Measurements from ENCODE around the gene SERHL2.

SERHL2 gene

DNA sequence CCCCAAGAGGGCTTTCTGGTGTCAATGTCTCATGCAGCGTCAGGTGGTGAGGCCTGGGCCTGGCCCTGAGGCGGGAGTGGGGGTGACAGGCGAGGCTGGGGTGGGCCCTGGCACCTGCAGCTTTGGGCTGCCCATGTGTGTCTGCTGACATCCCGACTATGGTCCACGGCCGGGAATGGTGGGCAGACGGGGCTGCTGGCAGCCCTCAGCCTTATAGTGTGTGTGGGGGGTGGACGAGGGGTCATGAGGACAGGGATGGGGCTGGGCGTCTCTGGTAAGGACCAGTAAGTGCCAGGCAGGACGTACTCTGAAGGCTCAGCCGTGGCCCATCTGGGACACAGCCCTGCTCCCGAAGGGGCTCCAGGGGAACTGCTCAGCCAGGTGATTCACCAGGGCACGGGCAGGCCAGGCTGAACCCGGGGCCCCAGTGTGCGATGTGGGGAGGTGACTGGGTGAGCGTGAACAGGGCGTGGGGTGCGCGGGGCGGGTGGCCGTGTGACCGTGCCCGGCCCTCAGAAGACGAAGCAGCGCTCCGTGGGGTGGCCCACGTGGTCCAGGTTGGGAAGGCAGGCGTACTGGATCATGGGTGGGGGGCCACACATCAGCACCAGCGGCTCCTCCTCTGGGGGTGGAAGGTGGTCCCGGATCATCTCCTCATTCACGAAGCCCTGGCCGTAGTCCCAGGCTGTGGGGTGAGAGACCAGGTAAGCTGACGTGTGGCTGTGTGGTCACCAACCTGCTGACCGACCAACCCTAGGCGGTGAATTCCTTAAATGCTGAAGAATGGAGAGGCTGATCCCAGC is 65.7 kb downstream of the SERHL2 start:
- Mint-ChIP-seq H3K4me1 (peaks cover 20% of the 10 kb centered on the region), H3K36me3 (ENCODE audit: insufficient read depth) (peaks cover 31% of the 10 kb centered on the region), H3K27ac (ENCODE audit: low read depth) (no peak overlapping the region), H3K27me3 (no peaks in the 10 kb centered on the region), H3K4me3 (no peak overlapping the region), H3K9me3 (no peaks in the 10 kb centered on the region)
- ATAC-seq (replicated peaks; ENCODE audit: extremely low read depth, poor library complexity, severe bottlenecking) (no peak), DNase-seq (ENCODE audit: low spot score in 2 of 2) (no peak)

DNA sequence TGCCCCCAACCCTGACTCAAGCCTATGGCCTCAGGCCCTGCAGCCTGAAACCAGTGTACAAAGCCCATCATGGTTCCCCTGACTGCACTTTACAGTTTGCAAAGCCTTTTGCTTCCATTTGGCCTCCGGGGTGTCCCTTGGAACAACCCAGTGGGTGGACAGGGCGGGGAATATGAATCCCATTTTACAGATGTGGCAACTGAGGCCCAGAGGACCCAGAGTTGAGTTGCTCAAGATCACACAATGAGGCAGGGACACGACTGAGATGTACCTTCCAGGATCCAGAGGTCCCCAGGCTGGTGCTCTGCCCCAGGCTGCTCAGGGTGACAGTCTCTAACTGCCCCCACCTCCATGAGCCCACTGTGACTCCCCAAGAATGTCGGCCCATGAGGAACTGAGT is 66.3 kb downstream of the SERHL2 start:
- H3K4me3 Mint-ChIP-seq = no peak overlapping the region
- no peak for DNase-seq (ENCODE audit: low spot score in 2 of 2)

DNA sequence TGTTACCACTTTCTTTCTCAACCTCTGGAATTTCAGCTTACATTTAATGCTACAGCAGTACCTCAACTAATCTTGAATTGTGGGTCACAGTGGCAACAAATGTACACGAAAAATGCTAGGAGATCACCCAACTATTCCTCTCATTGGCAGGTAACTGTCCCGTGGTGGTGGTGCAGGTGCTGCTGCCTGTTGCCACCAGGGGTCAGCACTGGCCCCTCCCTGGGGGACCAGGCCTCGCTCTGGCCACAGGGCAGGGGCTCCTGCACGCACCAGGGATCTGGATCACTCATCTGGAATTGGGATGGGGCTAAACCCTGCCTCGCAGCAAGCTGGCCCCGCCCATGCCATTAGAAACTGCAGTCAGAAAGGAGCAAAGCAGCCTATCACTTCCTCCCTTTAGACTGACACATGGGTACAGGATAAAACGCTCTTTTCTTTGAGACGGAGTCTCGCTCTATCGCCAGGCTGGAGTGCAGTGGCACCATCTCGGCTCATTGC is 67.8 kb downstream of the SERHL2 start:
- H3K9me3 Mint-ChIP-seq = no peaks in the 10 kb centered on the region
- DNase-seq (ENCODE audit: low spot score in 2 of 2) (peak; percentile 33 to 35), ATAC-seq (replicated peaks; ENCODE audit: extremely low read depth, poor library complexity, severe bottlenecking) (peak; percentile 59)
- H3K27me3 Mint-ChIP-seq = no peaks in the 10 kb centered on the region
- H3K4me1 Mint-ChIP-seq = peaks cover 6% of the 10 kb centered on the region
- peaks cover 22% of the 10 kb centered on the region for H3K36me3 Mint-ChIP-seq (ENCODE audit: insufficient read depth)
- peak overlapping the region; percentile 58 for H3K27ac Mint-ChIP-seq (ENCODE audit: low read depth)
- no peak overlapping the region for H3K4me3 Mint-ChIP-seq

More for the DNA sequence above, 66.3 kb downstream of the SERHL2 start:
- Mint-ChIP-seq H3K4me1 (peaks cover 14% of the 10 kb centered on the region), H3K27me3 (no peaks in the 10 kb centered on the region), H3K9me3 (no peaks in the 10 kb centered on the region), H3K27ac (ENCODE audit: low read depth) (no peak overlapping the region), H3K36me3 (ENCODE audit: insufficient read depth) (peaks cover 28% of the 10 kb centered on the region)
- no peak for ATAC-seq (replicated peaks; ENCODE audit: extremely low read depth, poor library complexity, severe bottlenecking)

DNA sequence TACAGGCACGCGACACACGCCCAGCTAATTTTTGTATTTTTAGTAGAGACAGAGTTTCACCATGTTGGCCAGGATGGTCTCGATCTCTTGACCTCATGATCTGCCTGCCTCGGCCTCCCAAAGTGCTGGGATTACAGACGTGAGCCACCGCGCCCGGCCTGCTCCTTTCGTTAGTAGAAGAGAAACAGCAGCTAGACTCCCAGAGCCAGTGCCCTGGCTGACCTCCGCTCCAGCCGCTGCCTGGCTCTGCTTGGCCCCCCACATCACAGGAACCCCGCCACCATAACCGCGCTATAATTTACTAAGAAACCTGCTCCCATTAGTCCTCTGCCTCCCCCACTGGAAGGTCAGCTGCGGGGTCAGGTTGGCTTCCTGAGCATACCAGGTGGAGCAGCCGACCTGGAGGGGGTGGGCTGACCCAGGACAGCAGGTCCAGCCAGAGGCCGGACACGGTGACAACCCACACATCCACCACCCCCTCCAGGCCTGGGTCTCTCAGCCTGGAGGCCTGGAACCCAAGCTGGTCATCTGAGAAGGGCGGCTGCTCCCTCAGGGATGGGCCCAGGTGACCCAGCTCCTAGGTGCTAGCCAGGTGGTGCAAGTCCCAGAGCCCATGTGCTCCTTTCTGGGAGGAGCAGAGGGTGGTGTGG is 68.4 kb downstream of the SERHL2 start:
- Mint-ChIP-seq H3K27ac (ENCODE audit: low read depth) (peak overlapping the region; percentile 58), H3K36me3 (ENCODE audit: insufficient read depth) (peaks cover 22% of the 10 kb centered on the region), H3K9me3 (no peaks in the 10 kb centered on the region), H3K27me3 (no peaks in the 10 kb centered on the region), H3K4me3 (no peak overlapping the region), H3K4me1 (peaks cover 6% of the 10 kb centered on the region)
- no peak for DNase-seq (ENCODE audit: low spot score in 2 of 2)
- no peak for ATAC-seq (replicated peaks; ENCODE audit: extremely low read depth, poor library complexity, severe bottlenecking)

DNA sequence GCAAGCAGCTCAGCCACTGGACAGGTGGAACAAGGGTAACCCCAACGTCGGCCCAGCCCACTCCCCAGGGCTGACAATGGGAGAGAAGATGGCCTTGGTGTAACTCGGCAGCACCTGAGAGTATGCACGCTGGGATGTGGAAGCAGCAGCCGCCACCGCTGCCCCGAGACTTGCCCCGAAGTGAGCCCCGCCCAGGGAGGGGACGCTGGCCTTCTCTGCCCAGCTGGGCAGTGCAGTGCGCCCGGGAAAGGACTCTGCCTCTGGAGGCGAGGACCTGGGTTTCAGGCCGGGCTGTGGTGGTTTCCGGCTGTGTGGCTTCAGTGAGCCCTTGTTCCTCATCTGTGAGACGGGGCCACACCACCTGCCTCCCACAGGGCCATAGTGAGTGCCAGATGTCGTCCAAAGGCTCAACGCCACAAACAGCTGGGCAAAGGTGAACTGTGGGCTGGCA is 69.6 kb downstream of the SERHL2 start:
- no peaks in the 10 kb centered on the region for H3K27me3 Mint-ChIP-seq
- H3K4me3 Mint-ChIP-seq = no peak overlapping the region
- peaks cover 6% of the 10 kb centered on the region for H3K4me1 Mint-ChIP-seq
- no peak overlapping the region for H3K27ac Mint-ChIP-seq (ENCODE audit: low read depth)
- H3K9me3 Mint-ChIP-seq = no peaks in the 10 kb centered on the region
- ATAC-seq (replicated peaks; ENCODE audit: extremely low read depth, poor library complexity, severe bottlenecking) (peak; percentile 12), DNase-seq (ENCODE audit: low spot score in 2 of 2) (no peak)
- peaks cover 26% of the 10 kb centered on the region for H3K36me3 Mint-ChIP-seq (ENCODE audit: insufficient read depth)

Measured in central memory CD8-positive, alpha-beta T cell (primary cell).